NK-92 (cell line): ENCODE results near the gene MROH2A.
"Not testable (repeated sequence)": the region's sequence is repeated elsewhere in the genome, so short reads cannot be mapped to it uniquely, and the experiment has no call there.

Source experiments
- DNase-seq: peaks from one replicate; lab custom pipeline; 2025; ENCODE audit not compliant: unreplicated experiment; lab: John Stamatoyannopoulos, UW

Gene MROH2A

GRCh38 chr2:233855345-233855744, 77.2 kb downstream of the MROH2A start:
- no peak for DNase-seq

- DNase-seq = no peak
Observed at GRCh38 chr2:233856184-233856583, 78.1 kb downstream of the MROH2A start.

DNA sequence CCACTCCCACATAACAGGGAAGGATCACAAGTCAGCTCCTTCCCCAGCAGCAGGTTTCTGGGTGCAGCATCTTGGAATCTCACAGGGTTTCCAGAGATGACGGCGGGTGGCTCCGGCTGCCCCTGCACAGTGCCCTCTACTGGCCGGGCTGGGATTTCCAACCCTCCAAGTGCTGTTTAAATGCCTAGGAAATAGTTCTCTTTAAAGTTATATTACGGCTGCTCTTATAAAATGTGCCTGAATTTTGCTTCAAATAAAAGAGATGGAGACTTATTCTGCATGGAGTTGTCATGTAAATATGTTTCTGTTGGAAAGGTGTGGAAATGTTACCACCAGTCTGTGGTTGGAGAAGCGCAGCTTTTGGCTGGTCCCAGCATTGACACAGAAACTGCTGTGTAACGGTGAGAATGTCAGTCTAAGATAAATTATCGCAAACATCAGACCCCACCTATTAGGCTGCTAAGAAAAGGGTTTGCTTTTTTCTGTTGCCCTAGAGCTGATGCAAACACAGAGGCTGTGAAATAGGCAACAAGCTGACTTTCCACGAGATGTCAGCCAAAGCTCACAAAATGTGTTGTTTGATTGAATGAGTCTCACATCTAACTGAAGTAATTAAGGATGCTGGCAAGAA, 79.5 kb downstream of the MROH2A start:
- no peak for DNase-seq

DNA sequence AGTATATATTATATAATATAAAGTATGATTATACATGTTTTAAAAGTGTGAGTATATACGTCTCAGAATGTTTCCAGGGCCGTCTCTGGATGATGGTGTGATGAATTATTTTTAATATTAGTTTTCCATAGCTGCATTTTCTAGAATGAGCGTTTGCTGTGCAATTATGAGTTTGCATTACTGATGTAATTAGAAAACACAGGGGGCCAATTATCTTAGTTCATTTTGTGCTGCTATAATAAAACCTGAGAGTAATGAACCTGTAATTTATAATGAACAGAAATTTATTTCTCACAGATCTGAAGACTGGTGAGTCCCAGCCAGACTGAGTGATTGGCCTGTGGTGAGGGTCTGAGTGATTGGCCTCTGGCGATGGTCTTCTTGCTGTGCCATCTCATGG, 80.2 kb downstream of the MROH2A start:
- no peak for DNase-seq

DNA sequence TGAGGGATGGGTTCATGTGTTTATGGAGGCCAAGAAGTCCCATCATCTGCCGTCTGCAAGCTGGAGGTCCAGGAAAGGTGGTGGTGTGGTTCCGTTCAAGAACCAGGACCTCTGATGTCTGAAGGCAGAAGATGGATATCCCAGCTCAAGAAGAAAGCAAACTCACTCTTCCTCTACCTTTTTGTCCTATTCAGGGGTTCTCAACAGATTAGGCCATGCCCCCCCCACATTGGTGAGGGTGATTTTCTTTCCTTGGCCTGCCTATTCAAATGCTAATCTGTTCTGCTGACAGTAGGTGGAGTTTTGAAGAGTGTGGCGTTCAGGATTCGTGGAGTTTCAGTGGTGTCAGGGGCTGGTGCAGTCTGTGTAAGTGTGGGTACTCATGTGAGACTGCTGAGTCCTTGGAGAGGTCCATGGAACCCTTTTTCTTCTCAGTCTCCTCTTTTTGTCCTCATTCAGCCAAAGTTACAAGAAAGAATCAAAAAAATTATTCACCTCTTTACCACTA, 84.2 kb downstream of the MROH2A start:
- DNase-seq = no peak

DNA sequence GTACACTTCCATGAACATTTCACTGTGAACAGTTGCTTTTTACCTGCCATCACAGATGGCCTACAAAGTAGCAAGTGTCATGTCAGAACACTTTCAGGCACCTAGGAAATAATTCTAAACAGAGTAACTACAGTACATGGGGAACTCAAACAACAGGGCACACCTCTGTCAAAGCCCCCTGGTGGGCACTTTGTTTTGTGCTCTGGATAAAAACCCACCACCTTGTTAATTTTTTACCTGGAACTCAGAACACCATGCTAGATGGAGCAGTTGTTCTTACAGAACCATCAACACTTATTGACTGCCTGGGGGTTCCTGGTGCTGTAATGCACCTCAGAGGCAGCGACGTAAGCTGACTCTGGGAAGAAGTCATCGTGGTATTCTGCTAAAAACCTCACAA, 87.7 kb downstream of the MROH2A start:
- DNase-seq = no peak

DNA sequence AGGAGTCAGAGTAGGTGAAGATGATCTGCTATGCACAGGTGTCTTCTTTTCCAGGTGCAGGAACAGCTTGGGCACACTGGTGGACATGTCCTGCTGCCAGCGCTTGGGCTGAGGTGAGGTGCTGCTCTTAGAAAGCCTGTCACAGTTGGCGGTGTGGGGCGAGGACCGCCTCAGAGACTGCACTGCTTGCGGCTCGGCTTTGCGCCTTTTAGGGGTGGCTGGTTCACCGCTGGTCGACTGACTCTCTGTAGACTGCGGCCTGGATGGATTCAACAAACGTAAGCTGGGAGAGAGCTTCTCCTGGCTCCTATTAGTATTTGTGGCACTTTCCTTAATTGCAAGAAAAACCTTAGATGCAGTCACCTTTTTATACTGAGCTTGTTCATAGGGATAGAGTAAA, 88.3 kb downstream of the MROH2A start:
- no peak for DNase-seq

- no peak for DNase-seq
Observed at GRCh38 chr2:233867993-233868532, 89.9 kb downstream of the MROH2A start, which contains the start of gene MSL3B. Gene MSL3B, minus strand, starts transcription at chr2:233868386.

DNA sequence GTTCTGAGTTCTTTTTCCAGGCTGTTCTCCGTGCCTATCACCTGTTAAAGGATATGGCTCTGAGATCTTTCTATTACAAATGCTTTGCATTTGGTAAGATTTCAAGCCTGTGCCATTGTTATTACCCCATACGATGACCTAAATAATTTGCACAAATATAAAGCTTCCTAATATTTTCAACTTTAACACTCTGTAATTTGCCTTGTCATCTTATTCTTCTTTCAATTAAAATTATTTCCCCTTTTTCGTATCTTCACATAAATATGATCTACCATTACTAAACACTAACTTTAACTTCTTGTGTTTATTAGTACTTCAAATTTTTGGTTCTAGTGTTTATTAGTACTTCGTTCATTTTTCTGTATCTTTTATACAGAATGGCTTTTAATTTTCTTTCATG, 93.3 kb downstream of the MROH2A start:
- DNase-seq = no peak

DNA sequence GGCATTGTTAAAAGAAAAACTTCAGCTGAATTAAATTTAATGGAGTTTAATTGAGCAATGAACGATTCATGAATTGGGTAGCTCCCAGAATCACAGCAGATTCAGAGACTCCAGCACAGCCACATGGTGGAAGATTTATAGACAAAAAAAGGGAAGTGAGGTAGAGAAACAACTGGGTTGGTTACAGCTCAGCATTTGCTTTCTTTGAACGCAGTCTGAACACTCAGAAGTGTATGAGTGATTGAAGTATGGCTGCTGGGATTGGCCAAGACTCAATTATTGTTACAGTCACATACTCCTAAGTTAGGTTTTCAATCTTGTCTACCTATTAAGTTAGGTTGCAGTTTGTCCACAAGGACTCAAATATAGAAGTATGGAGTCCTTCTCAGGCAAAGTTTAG, 94.0 kb downstream of the MROH2A start:
- not testable (repeated sequence) for DNase-seq

- no peak for DNase-seq
Observed at GRCh38 chr2:233882353-233882752, 104.2 kb downstream of the MROH2A start.
